HEK293 (cell line): ENCODE results near the gene LRBA.

Source experiments
- CTCF ChIA-PET: fragments of 350-600 bp; formaldehyde crosslinking; extraction: SDS; loops from one replicate; lab custom pipeline; 2021; ENCODE audit warnings: antibody characterized with exemption; lab: Yijun Ruan, JAX
- POLR2A ChIA-PET: fragments of 300-600 bp; formaldehyde crosslinking; extraction: SDS; loops from one replicate; lab custom pipeline; 2020; ENCODE audit warnings: antibody characterized with exemption, inconsistent platforms; lab: Yijun Ruan, JAX
- H3K27ac ChIP-seq: fragments of 200-500 bp; sonication (Bioruptor generic); 2 replicates; pipeline ENCODE4 v1.5.1; 2014; ENCODE audit warnings: low read depth, low read length, control low read depth, inconsistent platforms; ENCODE audit errors: extremely low read depth
- H3K36me3 ChIP-seq, 2 experiments: fragments of 200-500 bp in 1 of 2; sonication (Bioruptor generic) in 1 of 2; 1 replicate in 1 of 2; 2 replicates in 1 of 2; pipeline ENCODE4 v1.5.1; 2014 to 2017; ENCODE audit warnings: inconsistent platforms in 2 of 2, low read length in 2 of 2; ENCODE audit not compliant: control insufficient read depth in 2 of 2, insufficient read depth in 1 of 2
- H3K4me1 ChIP-seq: fragments of 200-500 bp; sonication (Bioruptor generic); 2 replicates; pipeline ENCODE4 v1.5.1; 2014; ENCODE audit warnings: mild to moderate bottlenecking, low read length, inconsistent platforms; ENCODE audit not compliant: control insufficient read depth, insufficient read depth
- H3K4me3 ChIP-seq: 2 replicates; pipeline ENCODE4 v1.5.1; 2011; ENCODE audit warnings: low read depth, mild to moderate bottlenecking, control low read depth, low read length, moderate library complexity
- H3K9me3 ChIP-seq: fragments of 200-500 bp; sonication (Bioruptor generic); 2 replicates; pipeline ENCODE4 v1.5.1; 2014; ENCODE audit warnings: low read depth, low read length, inconsistent platforms; ENCODE audit not compliant: control insufficient read depth, insufficient read depth
- ELK4 ChIP-seq: IDR thresholded peaks from 2 replicates; pipeline ENCODE4 v1.6.1; 2011; ENCODE audit warnings: mild to moderate bottlenecking, low read depth, low read length, borderline replicate concordance
- KLF7 ChIP-seq: fragments of 450-650 bp; formaldehyde crosslinking; IDR thresholded peaks from 2 replicates; pipeline ENCODE4 v1.5.1; 2016; ENCODE audit warnings: missing biosample characterization, missing genetic modification characterization, borderline replicate concordance
- KLF9 ChIP-seq: fragments of 450-650 bp; formaldehyde crosslinking; IDR thresholded peaks from 2 replicates; pipeline ENCODE4 v1.5.1; 2016; ENCODE audit warnings: missing biosample characterization, missing genetic modification characterization, low read depth
- MZF1 ChIP-seq: fragments of 450-650 bp; formaldehyde crosslinking; IDR thresholded peaks from 2 replicates; pipeline ENCODE4 v1.5.1; 2017; ENCODE audit warnings: missing biosample characterization, missing genetic modification characterization, borderline replicate concordance
- PRDM6 ChIP-seq: fragments of 450-650 bp; formaldehyde crosslinking; IDR thresholded peaks from 2 replicates; pipeline ENCODE4 v1.5.1; 2017; ENCODE audit warnings: missing biosample characterization, missing genetic modification characterization
- SALL2 ChIP-seq: fragments of 450-650 bp; formaldehyde crosslinking; IDR thresholded peaks from 2 replicates; pipeline ENCODE4 v1.5.0; 2017; ENCODE audit warnings: missing biosample characterization, mild to moderate bottlenecking, missing genetic modification characterization, borderline replicate concordance
- ZBTB1 ChIP-seq: fragments of 450-650 bp; formaldehyde crosslinking; IDR thresholded peaks from 2 replicates; pipeline ENCODE4 v1.5.1; 2016; ENCODE audit warnings: missing biosample characterization, missing genetic modification characterization
- ZBTB49 ChIP-seq: fragments of 450-650 bp; formaldehyde crosslinking; IDR thresholded peaks from 2 replicates; pipeline ENCODE4 v1.5.1; 2016; ENCODE audit warnings: missing biosample characterization, missing genetic modification characterization, low read depth
- ZNF114 ChIP-seq: fragments of 450-650 bp; formaldehyde crosslinking; IDR thresholded peaks from 2 replicates; pipeline ENCODE4 v1.5.0; 2017; ENCODE audit warnings: missing biosample characterization, missing genetic modification characterization
- ZNF132 ChIP-seq: fragments of 450-650 bp; formaldehyde crosslinking; IDR thresholded peaks from 2 replicates; pipeline ENCODE4 v1.5.1; 2017; ENCODE audit warnings: missing biosample characterization, missing genetic modification characterization, borderline replicate concordance
- ZNF146 ChIP-seq: fragments of 450-650 bp; formaldehyde crosslinking; IDR thresholded peaks from 2 replicates; pipeline ENCODE4 v1.5.1; 2016; ENCODE audit warnings: missing biosample characterization, missing genetic modification characterization
- ZNF366 ChIP-seq: fragments of 450-650 bp; formaldehyde crosslinking; conservative IDR thresholded peaks from 2 replicates; pipeline ENCODE4 v1.5.1; 2016; ENCODE audit warnings: missing biosample characterization, missing genetic modification characterization
- ZNF514 ChIP-seq: fragments of 450-650 bp; formaldehyde crosslinking; IDR thresholded peaks from 2 replicates; pipeline ENCODE4 v1.5.1; 2016; ENCODE audit warnings: missing biosample characterization, missing genetic modification characterization
- ZNF580 ChIP-seq: fragments of 450-650 bp; formaldehyde crosslinking; IDR thresholded peaks from 2 replicates; pipeline ENCODE4 v1.5.1; 2016; ENCODE audit warnings: missing biosample characterization, missing genetic modification characterization
- ZNF623 ChIP-seq: fragments of 450-650 bp; formaldehyde crosslinking; IDR thresholded peaks from 2 replicates; pipeline ENCODE4 v1.5.1; 2016; ENCODE audit warnings: missing biosample characterization, missing genetic modification characterization
- ZNF626 ChIP-seq: fragments of 450-650 bp; sonication (Bioruptor Pico); formaldehyde crosslinking; IDR thresholded peaks from 2 replicates; pipeline ENCODE4 v1.5.1; 2018; ENCODE audit warnings: missing biosample characterization, missing genetic modification characterization, inconsistent platforms
- ZNF660 ChIP-seq: fragments of 450-650 bp; IDR thresholded peaks from 2 replicates; pipeline ENCODE4 v1.5.1; 2018; ENCODE audit warnings: missing biosample characterization, mild to moderate bottlenecking, missing genetic modification characterization
- ZNF792 ChIP-seq: fragments of 450-650 bp; formaldehyde crosslinking; IDR thresholded peaks from 2 replicates; pipeline ENCODE4 v1.5.1; 2016; ENCODE audit warnings: missing biosample characterization, missing genetic modification characterization
- ZNF843 ChIP-seq: fragments of 450-650 bp; formaldehyde crosslinking; IDR thresholded peaks from 2 replicates; pipeline ENCODE4 v1.5.1; 2016; ENCODE audit warnings: missing biosample characterization, missing genetic modification characterization
- ZSCAN16 ChIP-seq: fragments of 450-650 bp; formaldehyde crosslinking; IDR thresholded peaks from 2 replicates; pipeline ENCODE4 v1.5.1; 2016; ENCODE audit warnings: missing biosample characterization, missing genetic modification characterization
- ZSCAN23 ChIP-seq: fragments of 450-650 bp; formaldehyde crosslinking; IDR thresholded peaks from 2 replicates; pipeline ENCODE4 v1.5.1; 2016; ENCODE audit warnings: missing biosample characterization, missing genetic modification characterization
- ZXDB ChIP-seq: fragments of 450-650 bp; formaldehyde crosslinking; IDR thresholded peaks from 2 replicates; pipeline ENCODE4 v1.5.1; 2016; ENCODE audit warnings: missing biosample characterization, missing genetic modification characterization

Gene LRBA

GRCh38 chr4:150863456-150863855, 151.6 kb downstream of the LRBA start:
- Histone ChIP-seq H3K27ac (no peak overlapping the region), H3K4me1 (no peaks in the 10 kb centered on the region), H3K9me3 (no peaks in the 10 kb centered on the region), H3K36me3 (no peaks in the 10 kb centered on the region; a peak in 1 of 3 replicates), H3K4me3 (no peak overlapping the region)
- CTCF ChIA-PET, result no interaction called here
- TF ChIP-seq ZNF843 (no peak), ZSCAN23 (tag by site-specific recombination) (no peak), ZXDB (no peak), KLF7 (tag by site-specific recombination) (no peak), ZNF623 (no peak), ZNF114 (tag by site-specific recombination) (no peak), MZF1 (tag by site-specific recombination) (no peak), ZSCAN16 (no peak), ELK4 (no peak), ZNF626 (tag by site-specific recombination) (no peak)
- POLR2A ChIA-PET, result no interaction called here

- Histone ChIP-seq H3K4me3 (no peak overlapping the region), H3K9me3 (no peaks in the 10 kb centered on the region), H3K4me1 (no peaks in the 10 kb centered on the region), H3K36me3 (no peaks in the 10 kb centered on the region; a peak in 1 of 3 replicates), H3K27ac (no peak overlapping the region)
- ChIA-PET CTCF (interaction anchor here (0.6 kb wide), 1 partner anchor 11 kb away, joined by 3 read pairs; no protein-coding TSS in a partner anchor), POLR2A (no interaction called here)
- TF ChIP-seq SALL2 (tag by site-specific recombination) (no peak), ZNF366 (tag by site-specific recombination) (no peak), ZBTB49 (tag by site-specific recombination) (no peak), KLF9 (tag by site-specific recombination) (no peak), ZNF660 (tag by site-specific recombination) (no peak), ZNF792 (no peak), ZBTB1 (no peak), ZNF146 (no peak), ZNF132 (no peak)
Observed at GRCh38 chr4:150862829-150863228, 152.3 kb downstream of the LRBA start.

- Histone ChIP-seq H3K36me3 (no peaks in the 10 kb centered on the region; a peak in 1 of 3 replicates), H3K4me1 (no peaks in the 10 kb centered on the region), H3K9me3 (no peaks in the 10 kb centered on the region), H3K27ac (no peak overlapping the region), H3K4me3 (no peak overlapping the region)
- TF ChIP-seq ZNF580 (tag by site-specific recombination), result no peak
- TF ChIP-seq PRDM6 (tag by site-specific recombination), result peak; percentile 42
- no peak for TF ChIP-seq ZNF514 (tag by site-specific recombination)
- CTCF ChIA-PET, result interaction anchor here (0.6 kb wide), 1 partner anchor 877 kb away, joined by 3 read pairs; no protein-coding TSS in a partner anchor
- POLR2A ChIA-PET, result no interaction called here
Observed at GRCh38 chr4:150859453-150859852, 155.6 kb downstream of the LRBA start.
